Hepatocyte (in vitro differentiated cells): ENCODE data around the gene MRGPRX4. TPM values are rescaled to one million over a fixed set of nuclear protein-coding genes. Genes with fewer than 3 reads are reported as not detected.

ENCODE experiments used
- DNase-seq: peaks from one replicate; pipeline ENCODE4 v3.0.0-alpha.2; 2016; ENCODE audit warnings: low spot score
- H2AFZ ChIP-seq: fragments of 200-600 bp; sonication (generic); 2 replicates; pipeline ENCODE4 v1.6.0; 2016; ENCODE audit warnings: antibody characterized with exemption, mild to moderate bottlenecking
- H3K27ac ChIP-seq: fragments of 200-600 bp; sonication (generic); 2 replicates; pipeline ENCODE4 v1.5.1; 2016; ENCODE audit warnings: mild to moderate bottlenecking
- H3K27me3 ChIP-seq: fragments of 200-600 bp; sonication (generic); 2 replicates; pipeline ENCODE4 v1.6.1; 2016
- H3K36me3 ChIP-seq: fragments of 200-600 bp; sonication (generic); replicated peaks from 2 replicates; pipeline ENCODE4 v1.5.1; 2016; ENCODE audit warnings: low read depth; ENCODE audit not compliant: insufficient read depth
- H3K4me1 ChIP-seq: fragments of 200-600 bp; sonication (generic); 2 replicates; pipeline ENCODE4 v1.5.1; 2016; ENCODE audit warnings: mild to moderate bottlenecking, moderate library complexity; ENCODE audit not compliant: insufficient read depth
- H3K4me2 ChIP-seq: fragments of 200-600 bp; sonication (generic); 2 replicates; pipeline ENCODE4 v1.6.0; 2016
- H3K4me3 ChIP-seq: fragments of 200-600 bp; sonication (generic); 2 replicates; pipeline ENCODE4 v1.5.1; 2016; ENCODE audit warnings: mild to moderate bottlenecking
- H3K79me2 ChIP-seq: fragments of 200-600 bp; sonication (generic); 2 replicates; pipeline ENCODE4 v1.6.0; 2017; ENCODE audit warnings: mild to moderate bottlenecking
- H3K9me2 ChIP-seq: fragments of 200-600 bp; sonication (generic); replicated peaks from 2 replicates; pipeline ENCODE4 v1.6.0; 2017; ENCODE audit warnings: mild to moderate bottlenecking; ENCODE audit not compliant: insufficient read depth
- H3K9me3 ChIP-seq: fragments of 200-600 bp; sonication (generic); 2 replicates; pipeline ENCODE4 v1.5.1; 2016; ENCODE audit warnings: low read depth, mild to moderate bottlenecking
- H4K20me1 ChIP-seq: fragments of 200-600 bp; sonication (generic); 2 replicates; pipeline ENCODE4 v1.6.0; 2016; ENCODE audit warnings: mild to moderate bottlenecking; ENCODE audit not compliant: insufficient read depth, poor library complexity, severe bottlenecking
- CTCF ChIP-seq: fragments of 200-600 bp; sonication (generic); IDR thresholded peaks from 2 replicates; pipeline ENCODE4 v1.5.1; 2016; ENCODE audit warnings: antibody characterized with exemption, mild to moderate bottlenecking; ENCODE audit not compliant: poor library complexity
- EZH2 ChIP-seq: fragments of 200-600 bp; sonication (generic); IDR thresholded peaks from 2 replicates; pipeline ENCODE4 v1.6.1; 2016; ENCODE audit warnings: antibody characterized with exemption, mild to moderate bottlenecking, borderline replicate concordance
- EZH2phosphoT487 ChIP-seq: fragments of 200-600 bp; sonication (generic); IDR thresholded peaks from one replicate; pipeline ENCODE4 v1.6.1; 2018; ENCODE audit warnings: antibody characterized with exemption, mild to moderate bottlenecking, low read depth, moderate library complexity; ENCODE audit not compliant: unreplicated experiment, severe bottlenecking
- WGBS: methylation state at CpG from one replicate; pipeline ENCODE4 v1.1.6; 2016; ENCODE audit warnings: low lambda C conversion rate; ENCODE audit errors: missing lambda C conversion rate; 5-methylcytosine and 5-hydroxymethylcytosine counted together
- polyA plus RNA-seq: library from polyadenylated mRNA; unstranded; fragments of >200 nt; fragmentation: Nextera tagmentation; extraction: Ambion mirVana; gene quantifications from 2 replicates; pipeline ENCODE4 v1.2.1, GENCODE V29; 2016
- total RNA-seq: library from RNA; depleted of rRNA; stranded (reverse); fragments of >200 nt; gene quantifications from 2 replicates; pipeline ENCODE4 v1.2.3, GENCODE V29; 2014

Gene MRGPRX4
- total and polyA plus RNA-seq, 2 experiments from 2014 or later = not detected

DNA sequence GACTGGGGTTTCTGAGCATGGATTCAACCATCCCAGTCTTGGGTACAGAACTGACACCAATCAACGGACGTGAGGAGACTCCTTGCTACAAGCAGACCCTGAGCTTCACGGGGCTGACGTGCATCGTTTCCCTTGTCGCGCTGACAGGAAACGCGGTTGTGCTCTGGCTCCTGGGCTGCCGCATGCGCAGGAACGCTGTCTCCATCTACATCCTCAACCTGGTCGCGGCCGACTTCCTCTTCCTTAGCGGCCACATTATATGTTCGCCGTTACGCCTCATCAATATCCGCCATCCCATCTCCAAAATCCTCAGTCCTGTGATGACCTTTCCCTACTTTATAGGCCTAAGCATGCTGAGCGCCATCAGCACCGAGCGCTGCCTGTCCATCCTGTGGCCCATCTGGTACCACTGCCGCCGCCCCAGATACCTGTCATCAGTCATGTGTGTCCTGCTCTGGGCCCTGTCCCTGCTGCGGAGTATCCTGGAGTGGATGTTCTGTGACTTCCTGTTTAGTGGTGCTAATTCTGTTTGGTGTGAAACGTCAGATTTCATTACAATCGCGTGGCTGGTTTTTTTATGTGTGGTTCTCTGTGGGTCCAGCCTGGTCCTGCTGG lies 35.3 kb upstream of the MRGPRX4 start:
- Histone ChIP-seq H4K20me1 (no peaks in the 10 kb centered on the region), H3K9me3 (no peaks in the 10 kb centered on the region), H2AFZ (no peak overlapping the region), H3K4me2 (no peak overlapping the region), H3K27me3 (no peaks in the 10 kb centered on the region), H3K9me2 (no peaks in the 10 kb centered on the region), H3K4me3 (no peak overlapping the region), H3K79me2 (no peaks in the 10 kb centered on the region), H3K27ac (no peak overlapping the region), H3K4me1 (no peaks in the 10 kb centered on the region), H3K36me3 (no peaks in the 10 kb centered on the region)
- WGBS = 97% methylated on average over 29 of the region's 29 CpGs
- DNase-seq = no peak
- TF ChIP-seq CTCF (no peak), EZH2phosphoT487 (no peak), EZH2 (no peak)

DNA sequence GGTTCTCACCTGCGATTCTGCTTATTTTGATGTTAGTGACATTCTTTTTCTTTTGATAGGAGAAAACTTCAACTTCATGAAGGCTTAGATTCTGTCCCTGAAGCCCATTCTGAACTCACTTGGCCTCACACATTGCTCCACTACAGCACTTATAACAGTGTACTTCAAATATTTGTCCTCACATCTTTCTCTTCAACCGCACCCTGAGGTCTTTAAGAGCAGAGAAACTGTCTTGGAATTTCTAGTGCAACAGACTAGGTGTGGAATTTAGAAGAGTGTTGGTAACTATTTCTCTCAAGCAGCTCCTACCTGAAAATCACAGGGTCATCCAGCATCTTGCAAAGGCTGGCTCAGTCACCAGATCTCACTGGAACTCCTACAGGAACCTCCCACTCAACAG lies 32.5 kb upstream of the MRGPRX4 start:
- WGBS = 100% methylated on average over 2 of the region's 2 CpGs
- H3K9me3 ChIP-seq = no peaks in the 10 kb centered on the region
- H2AFZ ChIP-seq = no peak overlapping the region
- H3K36me3 ChIP-seq = no peaks in the 10 kb centered on the region
- no peaks in the 10 kb centered on the region for H3K9me2 ChIP-seq
- no peak overlapping the region for H3K27ac ChIP-seq
- no peaks in the 10 kb centered on the region for H3K4me1 ChIP-seq
- no peak overlapping the region for H3K4me2 ChIP-seq
- TF ChIP-seq CTCF (no peak), EZH2 (no peak), EZH2phosphoT487 (no peak)
- no peaks in the 10 kb centered on the region for H4K20me1 ChIP-seq
- H3K27me3 ChIP-seq = no peaks in the 10 kb centered on the region
- no peaks in the 10 kb centered on the region for H3K79me2 ChIP-seq
- no peak overlapping the region for H3K4me3 ChIP-seq
- DNase-seq = no peak

GRCh38 chr11:18144243-18144642 lies 28.4 kb upstream of the MRGPRX4 start:
- no peak overlapping the region for H3K4me2 ChIP-seq
- no peak overlapping the region for H2AFZ ChIP-seq
- DNase-seq = no peak
- no peak overlapping the region for H3K27ac ChIP-seq
- no peaks in the 10 kb centered on the region for H3K36me3 ChIP-seq
- no peaks in the 10 kb centered on the region for H3K4me1 ChIP-seq
- no peaks in the 10 kb centered on the region for H3K9me3 ChIP-seq
- H4K20me1 ChIP-seq = no peaks in the 10 kb centered on the region
- peaks cover 31% of the 10 kb centered on the region for H3K27me3 ChIP-seq
- no peak for TF ChIP-seq EZH2phosphoT487
- TF ChIP-seq CTCF = no peak
- no peak for TF ChIP-seq EZH2
- no peak overlapping the region for H3K4me3 ChIP-seq
- 69% methylated on average over 5 of the region's 5 CpGs for WGBS
- H3K9me2 ChIP-seq = no peaks in the 10 kb centered on the region
- H3K79me2 ChIP-seq = no peaks in the 10 kb centered on the region

DNA sequence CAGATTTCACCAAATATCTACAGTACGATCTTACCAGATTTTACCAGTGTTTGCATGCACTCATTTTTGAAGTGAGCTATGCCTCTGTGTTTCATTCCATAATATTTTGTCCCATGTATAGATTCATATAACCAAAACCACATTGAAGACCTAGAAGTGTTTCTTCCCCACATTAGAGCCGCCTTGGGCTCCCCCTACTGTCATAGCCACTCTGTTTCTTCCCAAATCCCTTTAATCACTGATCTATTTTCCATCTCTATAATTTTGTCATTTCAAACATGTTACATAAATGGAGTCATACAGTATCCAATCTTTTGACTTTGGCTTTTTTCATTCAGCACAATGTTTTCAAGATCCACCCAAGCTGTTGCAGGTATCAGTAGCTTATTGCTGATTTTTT lies 27.6 kb upstream of the MRGPRX4 start:
- DNase-seq = no peak
- no peaks in the 10 kb centered on the region for H3K9me2 ChIP-seq
- 60% methylated on average over 2 of the region's 2 CpGs for WGBS

More for the DNA sequence above, 27.6 kb upstream of the MRGPRX4 start:
- Histone ChIP-seq H3K79me2 (no peaks in the 10 kb centered on the region), H4K20me1 (no peaks in the 10 kb centered on the region), H3K27me3 (peaks cover 37% of the 10 kb centered on the region), H3K4me2 (no peak overlapping the region), H3K4me3 (no peak overlapping the region), H3K9me3 (no peaks in the 10 kb centered on the region), H3K27ac (no peak overlapping the region), H3K36me3 (no peaks in the 10 kb centered on the region), H2AFZ (no peak overlapping the region), H3K4me1 (no peaks in the 10 kb centered on the region)
- peak; percentile 30 for TF ChIP-seq CTCF
- no peak for TF ChIP-seq EZH2
- TF ChIP-seq EZH2phosphoT487 = no peak
